Muscle layer of duodenum (tissue), 2 donors: ENCODE data around the gene DBI.

Source experiments
- H3K27ac ChIP-seq: one replicate; pipeline ENCODE4 v1.7.0; 2013; ENCODE audit warnings: mild to moderate bottlenecking, low read length
- H3K27me3 ChIP-seq: one replicate; pipeline ENCODE4 v1.7.0; 2013; ENCODE audit warnings: low read depth, mild to moderate bottlenecking, control low read depth, low read length
- H3K36me3 ChIP-seq, 2 donors: one replicate each; pipeline ENCODE4 v1.7.0; 2013; ENCODE audit warnings: low read length in 2 of 2, control low read depth in 1 of 2, mild to moderate bottlenecking in 1 of 2; ENCODE audit not compliant: insufficient read depth in 2 of 2, control insufficient read depth in 1 of 2
- H3K4me1 ChIP-seq, 2 donors: one replicate each; pipeline ENCODE4 v1.7.0; 2013; ENCODE audit warnings: low read length in 2 of 2, mild to moderate bottlenecking in 2 of 2, control low read depth in 1 of 2, moderate library complexity in 1 of 2; ENCODE audit not compliant: insufficient read depth in 2 of 2, control insufficient read depth in 1 of 2
- H3K4me3 ChIP-seq, 2 donors: one replicate each; pipeline ENCODE4 v1.7.0; 2013; ENCODE audit warnings: low read length in 2 of 2, low read depth in 1 of 2, mild to moderate bottlenecking in 1 of 2
- H3K9me3 ChIP-seq, 2 donors: one replicate each; pipeline ENCODE4 v1.7.0; 2013; ENCODE audit warnings: low read length in 2 of 2, control low read depth in 1 of 2, mild to moderate bottlenecking in 1 of 2; ENCODE audit not compliant: control insufficient read depth in 1 of 2
- donor health status: healthy.

The DBI gene

GRCh38 chr2:119338272-119338671 lies 28.5 kb upstream of the DBI start:
- no peak overlapping the region for H3K4me3 ChIP-seq
- H3K9me3 ChIP-seq: no peaks in the 10 kb centered on the region
- no peak overlapping the region for H3K27ac ChIP-seq
- no peaks in the 10 kb centered on the region for H3K4me1 ChIP-seq
- no peaks in the 10 kb centered on the region for H3K27me3 ChIP-seq
- peaks cover 6 to 22% of the 10 kb centered on the region in 2 donors for H3K36me3 ChIP-seq

- Histone ChIP-seq H3K36me3 (peaks cover 6 to 18% of the 10 kb centered on the region in 2 donors), H3K4me1 (no peaks in the 10 kb centered on the region), H3K27me3 (no peaks in the 10 kb centered on the region), H3K4me3 (no peak overlapping the region), H3K9me3 (no peaks in the 10 kb centered on the region), H3K27ac (no peak overlapping the region)
Observed at GRCh38 chr2:119338826-119339561, 27.8 kb upstream of the DBI start.

- no peaks in the 10 kb centered on the region for H3K4me1 ChIP-seq
- H3K9me3 ChIP-seq: no peaks in the 10 kb centered on the region
- no peak overlapping the region for H3K4me3 ChIP-seq
- H3K36me3 ChIP-seq: peaks cover 6 to 15% of the 10 kb centered on the region in 2 donors
- H3K27ac ChIP-seq: no peak overlapping the region
- H3K27me3 ChIP-seq: no peaks in the 10 kb centered on the region
Observed at GRCh38 chr2:119339562-119339923, 27.2 kb upstream of the DBI start.

DNA sequence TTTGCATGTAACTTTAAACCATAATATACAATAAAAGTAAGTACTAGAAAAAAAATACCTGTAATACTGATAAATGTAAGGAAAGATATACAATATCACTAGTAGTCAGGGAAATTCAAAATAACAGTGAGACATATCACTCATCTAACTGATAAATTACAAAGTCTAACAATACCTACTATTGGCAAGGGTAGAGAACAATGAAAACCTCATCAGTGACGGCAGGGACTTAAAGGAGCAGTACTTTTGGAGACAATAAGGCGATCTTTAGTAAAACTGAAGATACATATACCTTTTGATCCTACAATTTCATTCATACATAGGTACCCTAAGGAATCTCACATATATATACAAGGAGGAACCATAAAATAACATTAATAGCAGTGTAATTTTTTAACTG lies 25.1 kb upstream of the DBI start:
- Histone ChIP-seq H3K27me3 (no peaks in the 10 kb centered on the region), H3K36me3 (peaks cover 6 to 11% of the 10 kb centered on the region in 2 donors), H3K9me3 (no peaks in the 10 kb centered on the region)

DNA sequence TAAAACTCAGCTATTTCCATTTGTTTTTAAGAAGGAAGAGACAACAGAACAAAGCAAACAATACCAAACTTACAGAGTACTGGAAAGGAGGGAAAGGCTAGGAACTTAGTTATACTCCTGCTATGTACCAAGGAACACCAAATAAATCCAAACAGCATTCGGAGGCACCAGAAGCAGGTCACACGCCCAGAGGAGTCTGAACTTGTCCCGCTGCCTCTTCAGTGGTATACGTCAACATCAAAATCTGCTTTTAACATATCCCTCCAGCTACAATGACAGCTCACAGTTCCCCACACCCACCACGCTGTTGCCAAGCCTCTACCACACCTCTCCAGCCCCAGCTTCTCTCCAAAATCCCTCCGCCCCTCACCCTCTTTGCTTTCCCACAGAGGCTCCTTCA lies 17.5 kb upstream of the DBI start:
- Histone ChIP-seq H3K4me1 (peaks cover 3 to 4% of the 10 kb centered on the region in 2 donors), H3K27ac (no peak overlapping the region), H3K36me3 (no peaks in the 10 kb centered on the region), H3K9me3 (no peaks in the 10 kb centered on the region), H3K4me3 (no peak overlapping the region), H3K27me3 (no peaks in the 10 kb centered on the region)

More for the DNA sequence above, 25.1 kb upstream of the DBI start:
- no peak overlapping the region for H3K27ac ChIP-seq
- no peaks in the 10 kb centered on the region for H3K4me1 ChIP-seq
- H3K4me3 ChIP-seq: no peak overlapping the region

- no peaks in the 10 kb centered on the region for H3K27me3 ChIP-seq
- H3K4me3 ChIP-seq: no peak overlapping the region
- H3K4me1 ChIP-seq: peaks cover 3 to 4% of the 10 kb centered on the region in 2 donors
- no peaks in the 10 kb centered on the region for H3K9me3 ChIP-seq
- no peaks in the 10 kb centered on the region for H3K36me3 ChIP-seq
- no peak overlapping the region for H3K27ac ChIP-seq
Observed at GRCh38 chr2:119350311-119350998, 16.3 kb upstream of the DBI start.

- Histone ChIP-seq H3K4me3 (no peak overlapping the region), H3K36me3 (no peaks in the 10 kb centered on the region), H3K27me3 (no peaks in the 10 kb centered on the region), H3K4me1 (peaks cover 3 to 4% of the 10 kb centered on the region in 2 donors), H3K9me3 (no peaks in the 10 kb centered on the region), H3K27ac (no peak overlapping the region)
Observed at GRCh38 chr2:119352357-119352756, 14.4 kb upstream of the DBI start.

DNA sequence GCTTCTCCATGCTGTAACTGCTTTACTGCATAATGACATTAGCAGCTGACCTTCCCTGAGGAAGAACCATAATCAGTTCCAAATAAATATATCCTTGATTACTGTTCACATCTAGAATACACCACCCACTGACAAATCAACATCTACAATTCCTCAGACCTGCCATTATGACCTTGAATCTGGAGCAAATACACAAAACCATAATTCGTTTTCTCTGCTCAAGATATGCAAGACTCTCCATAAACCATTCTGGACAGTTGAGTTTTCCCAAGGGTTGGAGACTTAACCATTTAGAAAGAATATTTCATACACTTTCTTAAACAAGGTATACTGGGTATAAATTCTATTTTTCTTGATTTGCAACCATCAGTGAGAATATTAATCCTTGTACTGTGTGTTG lies 11.9 kb upstream of the DBI start:
- Histone ChIP-seq H3K27me3 (no peaks in the 10 kb centered on the region), H3K27ac (no peak overlapping the region), H3K9me3 (no peaks in the 10 kb centered on the region), H3K4me1 (peaks cover 3 to 4% of the 10 kb centered on the region in 2 donors), H3K36me3 (no peaks in the 10 kb centered on the region), H3K4me3 (no peak overlapping the region)

DNA sequence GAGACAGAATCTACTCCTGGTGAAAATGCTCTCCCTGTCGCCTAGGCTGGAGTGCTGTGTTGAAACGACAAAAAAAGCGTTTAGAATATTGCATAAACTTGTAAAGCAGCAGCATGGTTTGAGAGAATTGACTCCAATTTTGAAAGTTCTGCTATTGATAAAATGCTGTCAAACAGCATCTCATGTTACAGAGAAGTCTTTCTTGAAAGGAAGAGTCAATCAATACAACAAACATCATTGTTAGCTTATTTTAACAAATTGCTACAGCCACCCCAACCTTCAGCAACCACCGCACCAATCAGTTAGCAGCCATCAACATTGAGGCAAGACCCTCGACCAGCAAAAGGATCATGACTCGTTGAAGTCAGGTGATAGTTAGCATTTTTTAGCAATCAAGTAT lies 7.0 kb upstream of the DBI start:
- H3K27me3 ChIP-seq: no peaks in the 10 kb centered on the region

GRCh38 chr2:119360423-119360966 lies 6.3 kb upstream of the DBI start:
- Histone ChIP-seq H3K4me3 (no peak overlapping the region), H3K36me3 (no peaks in the 10 kb centered on the region), H3K27me3 (no peaks in the 10 kb centered on the region), H3K4me1 (peaks cover 5 to 7% of the 10 kb centered on the region in 2 donors), H3K27ac (no peak overlapping the region), H3K9me3 (no peaks in the 10 kb centered on the region)

More for the DNA sequence above, 7.0 kb upstream of the DBI start:
- H3K4me1 ChIP-seq: no peaks in the 10 kb centered on the region
- H3K9me3 ChIP-seq: no peaks in the 10 kb centered on the region
- no peak overlapping the region for H3K4me3 ChIP-seq
- H3K27ac ChIP-seq: no peak overlapping the region
- H3K36me3 ChIP-seq: no peaks in the 10 kb centered on the region

- Histone ChIP-seq H3K4me1 (peaks cover 16 to 19% of the 10 kb centered on the region in 2 donors), H3K4me3 (peak overlapping the region in 1 of 2 donors; percentile 98), H3K36me3 (peaks cover 6 to 12% of the 10 kb centered on the region in 2 donors), H3K27ac (no peak overlapping the region), H3K27me3 (no peaks in the 10 kb centered on the region), H3K9me3 (no peaks in the 10 kb centered on the region)
Observed at GRCh38 chr2:119364798-119365197, 2.0 kb upstream of the DBI start.
